Measurements from ENCODE around the gene PPM1N. TPM values are rescaled to one million over a fixed set of nuclear protein-coding genes. Genes with fewer than 3 reads are reported as not detected.

Gene PPM1N
- total and polyA plus RNA-seq, 2 of the 13 experiments (the other 11 are each of a cell fraction or from before 2014, with no cell fraction given): 0.31 to 1.8 TPM

DNA sequence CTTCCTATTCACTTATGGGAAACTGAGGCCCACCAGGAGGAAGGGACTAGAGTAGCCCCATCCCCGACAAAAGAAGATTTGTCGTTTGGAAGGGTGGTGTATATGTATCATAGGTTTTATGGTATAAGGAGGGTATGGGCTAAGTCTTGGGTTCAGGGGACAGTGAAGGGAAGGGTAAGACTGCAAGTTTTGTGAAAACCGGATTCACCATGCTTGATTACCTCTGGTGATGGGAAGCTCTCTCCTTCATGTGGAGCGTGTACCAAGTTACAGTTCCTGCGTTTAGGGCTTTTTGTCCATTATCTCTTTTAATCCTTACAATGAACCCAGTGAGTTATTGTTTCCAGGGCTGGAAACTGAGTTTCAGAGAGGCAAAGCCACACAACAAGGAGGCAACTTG lies 12.8 kb downstream of the PPM1N start:
- no peak overlapping the region for H2AFZ ChIP-seq (ENCODE audit: low read length)
- H3K4me2 ChIP-seq (ENCODE audit: low read depth, low read length): peak overlapping the region; percentile 28; the same call in 1 of the 2 replicates
- H4K20me1 ChIP-seq (ENCODE audit: insufficient read depth, low read length): peaks cover 10% of the 10 kb centered on the region
- WGBS (ENCODE audit: low lambda C conversion rate): 98% methylated on average over 5 of the region's 5 CpGs
- H3K9ac ChIP-seq (ENCODE audit: insufficient read depth, low read depth, low read length): 0 out of 2 replicates have a peak overlapping the region, but pooled peaks have one; percentile 5
- FAIRE-seq (no peak), ATAC-seq (no peak), DNase-seq (ENCODE audit: low spot score) (no peak)
- no TSS peak for BruUV-seq (replicated peaks)
- H3K79me2 ChIP-seq (ENCODE audit: insufficient read depth, low read length): peaks cover 65% of the 10 kb centered on the region
- in situ Hi-C loops (cut with HindIII; ENCODE audit: extremely low pct_ligation_motif_present, low pct_unique_long_range_greater_than_20kb): no loop called here
- H3K9me3 ChIP-seq (ENCODE audit: low read length): no peaks in the 10 kb centered on the region
- intact Hi-C loops (cut with micrococcal nuclease; ENCODE audit: unreplicated experiment): no loop called here
- H3K4me1 ChIP-seq (ENCODE audit: insufficient read depth, low read length): peaks cover 66% of the 10 kb centered on the region
- H3K27me3 ChIP-seq (ENCODE audit: control insufficient read depth in 1 of 2, insufficient read depth in 2 of 2, low read length in 2 of 2): no peaks in the 10 kb centered on the region; a peak in 1 of 5 replicates
- H3K4me3 ChIP-seq (replicated peaks in 1 of 3; ENCODE audit: insufficient read depth in 1 of 3, low read depth in 2 of 3, low read length in 3 of 3): no peak overlapping the region
- peaks cover 4 to 6% of the 10 kb centered on the region in 2 experiments; a peak in 1 of 5 replicates for H3K36me3 ChIP-seq (replicated peaks in 1 of 2; ENCODE audit: control insufficient read depth in 1 of 2, insufficient read depth in 2 of 2, low read length in 2 of 2)
- ChIA-PET POLR2A (no interaction called here), CTCF (ENCODE audit: low intra/inter-chr PET ratio, low total read pairs) (no interaction called here)
- H3K27ac ChIP-seq (ENCODE audit: extremely low read length, insufficient read depth, low read length): no peak overlapping the region
- TF ChIP-seq CHD4 (IDR thresholded peaks at IDR 0.05; ENCODE audit: borderline replicate concordance, low read length) (peak; percentile 49; the same call in 1 of the 2 replicates), SNRNP70 (IDR thresholded peaks at IDR 0.05; ENCODE audit: low read depth, low read length) (no peak), ZMYM3 (CRISPR knock-in tag; IDR thresholded peaks at IDR 0.05) (0 out of 2 replicates have a peak, but pooled peaks have one; percentile 41), CC2D1A (CRISPR knock-in tag; IDR thresholded peaks at IDR 0.05) (no peak), POLR2G (IDR thresholded peaks at IDR 0.05; ENCODE audit: low read depth, low read length) (peak; percentile 46; the same call in 1 of the 2 replicates), GPN1 (CRISPR knock-in tag; IDR thresholded peaks at IDR 0.05; ENCODE audit: borderline replicate concordance) (no peak), KDM3A (CRISPR knock-in tag; IDR thresholded peaks at IDR 0.05; ENCODE audit: low read depth) (no peak), ZNF550 (CRISPR knock-in tag; IDR thresholded peaks at IDR 0.05; ENCODE audit: borderline replicate concordance) (no peak), ZNF33B (CRISPR knock-in tag; IDR thresholded peaks at IDR 0.05) (no peak), HMG20A (CRISPR knock-in tag; IDR thresholded peaks at IDR 0.05; ENCODE audit: borderline replicate concordance) (no peak), ADNP (CRISPR knock-in tag; IDR thresholded peaks at IDR 0.05) (peak; percentile 53; the same call in 1 of the 2 replicates), TOE1 (CRISPR knock-in tag; IDR thresholded peaks at IDR 0.05) (no peak), KDM1A (CRISPR knock-in tag; IDR thresholded peaks at IDR 0.05) (peak; percentile 44; the same call in 1 of the 2 replicates), ZNF33A (CRISPR knock-in tag; IDR thresholded peaks at IDR 0.05; ENCODE audit: borderline replicate concordance) (no peak), SIN3B (IDR thresholded peaks at IDR 0.05; ENCODE audit: low read length) (no peak)
- TF ChIP-seq, protein P1, sequence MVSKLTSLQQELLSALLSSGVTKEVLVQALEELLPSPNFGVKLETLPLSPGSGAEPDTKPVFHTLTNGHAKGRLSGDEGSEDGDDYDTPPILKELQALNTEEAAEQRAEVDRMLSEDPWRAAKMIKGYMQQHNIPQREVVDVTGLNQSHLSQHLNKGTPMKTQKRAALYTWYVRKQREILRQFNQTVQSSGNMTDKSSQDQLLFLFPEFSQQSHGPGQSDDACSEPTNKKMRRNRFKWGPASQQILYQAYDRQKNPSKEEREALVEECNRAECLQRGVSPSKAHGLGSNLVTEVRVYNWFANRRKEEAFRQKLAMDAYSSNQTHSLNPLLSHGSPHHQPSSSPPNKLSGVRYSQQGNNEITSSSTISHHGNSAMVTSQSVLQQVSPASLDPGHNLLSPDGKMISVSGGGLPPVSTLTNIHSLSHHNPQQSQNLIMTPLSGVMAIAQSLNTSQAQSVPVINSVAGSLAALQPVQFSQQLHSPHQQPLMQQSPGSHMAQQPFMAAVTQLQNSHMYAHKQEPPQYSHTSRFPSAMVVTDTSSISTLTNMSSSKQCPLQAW (CRISPR knock-in tag; IDR thresholded peaks at IDR 0.05): no peak
- TF ChIP-seq, protein P2, sequence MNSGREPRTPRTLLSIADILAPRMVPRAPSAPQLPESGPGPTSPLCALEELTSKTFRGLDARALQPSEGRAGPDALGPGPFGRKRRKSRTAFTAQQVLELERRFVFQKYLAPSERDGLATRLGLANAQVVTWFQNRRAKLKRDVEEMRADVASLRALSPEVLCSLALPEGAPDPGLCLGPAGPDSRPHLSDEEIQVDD (CRISPR knock-in tag; IDR thresholded peaks at IDR 0.05; ENCODE audit: borderline replicate concordance): no peak
- TF ChIP-seq, protein P3, sequence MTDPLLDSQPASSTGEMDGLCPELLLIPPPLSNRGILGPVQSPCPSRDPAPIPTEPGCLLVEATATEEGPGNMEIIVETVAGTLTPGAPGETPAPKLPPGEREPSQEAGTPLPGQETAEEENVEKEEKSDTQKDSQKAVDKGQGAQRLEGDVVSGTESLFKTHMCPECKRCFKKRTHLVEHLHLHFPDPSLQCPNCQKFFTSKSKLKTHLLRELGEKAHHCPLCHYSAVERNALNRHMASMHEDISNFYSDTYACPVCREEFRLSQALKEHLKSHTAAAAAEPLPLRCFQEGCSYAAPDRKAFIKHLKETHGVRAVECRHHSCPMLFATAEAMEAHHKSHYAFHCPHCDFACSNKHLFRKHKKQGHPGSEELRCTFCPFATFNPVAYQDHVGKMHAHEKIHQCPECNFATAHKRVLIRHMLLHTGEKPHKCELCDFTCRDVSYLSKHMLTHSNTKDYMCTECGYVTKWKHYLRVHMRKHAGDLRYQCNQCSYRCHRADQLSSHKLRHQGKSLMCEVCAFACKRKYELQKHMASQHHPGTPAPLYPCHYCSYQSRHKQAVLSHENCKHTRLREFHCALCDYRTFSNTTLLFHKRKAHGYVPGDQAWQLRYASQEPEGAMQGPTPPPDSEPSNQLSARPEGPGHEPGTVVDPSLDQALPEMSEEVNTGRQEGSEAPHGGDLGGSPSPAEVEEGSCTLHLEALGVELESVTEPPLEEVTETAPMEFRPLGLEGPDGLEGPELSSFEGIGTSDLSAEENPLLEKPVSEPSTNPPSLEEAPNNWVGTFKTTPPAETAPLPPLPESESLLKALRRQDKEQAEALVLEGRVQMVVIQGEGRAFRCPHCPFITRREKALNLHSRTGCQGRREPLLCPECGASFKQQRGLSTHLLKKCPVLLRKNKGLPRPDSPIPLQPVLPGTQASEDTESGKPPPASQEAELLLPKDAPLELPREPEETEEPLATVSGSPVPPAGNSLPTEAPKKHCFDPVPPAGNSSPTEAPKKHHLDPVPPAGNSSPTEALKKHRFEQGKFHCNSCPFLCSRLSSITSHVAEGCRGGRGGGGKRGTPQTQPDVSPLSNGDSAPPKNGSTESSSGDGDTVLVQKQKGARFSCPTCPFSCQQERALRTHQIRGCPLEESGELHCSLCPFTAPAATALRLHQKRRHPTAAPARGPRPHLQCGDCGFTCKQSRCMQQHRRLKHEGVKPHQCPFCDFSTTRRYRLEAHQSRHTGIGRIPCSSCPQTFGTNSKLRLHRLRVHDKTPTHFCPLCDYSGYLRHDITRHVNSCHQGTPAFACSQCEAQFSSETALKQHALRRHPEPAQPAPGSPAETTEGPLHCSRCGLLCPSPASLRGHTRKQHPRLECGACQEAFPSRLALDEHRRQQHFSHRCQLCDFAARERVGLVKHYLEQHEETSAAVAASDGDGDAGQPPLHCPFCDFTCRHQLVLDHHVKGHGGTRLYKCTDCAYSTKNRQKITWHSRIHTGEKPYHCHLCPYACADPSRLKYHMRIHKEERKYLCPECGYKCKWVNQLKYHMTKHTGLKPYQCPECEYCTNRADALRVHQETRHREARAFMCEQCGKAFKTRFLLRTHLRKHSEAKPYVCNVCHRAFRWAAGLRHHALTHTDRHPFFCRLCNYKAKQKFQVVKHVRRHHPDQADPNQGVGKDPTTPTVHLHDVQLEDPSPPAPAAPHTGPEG (CRISPR knock-in tag; IDR thresholded peaks at IDR 0.05): no peak
